IMR-90 (cell line): Measurements from ENCODE around the gene IL1RAPL1. TPM values are rescaled to one million over a fixed set of nuclear protein-coding genes. Genes with fewer than 3 reads are reported as not detected.

ENCODE experiments used
- ATAC-seq: fragments of 200-7000 bp; cut with Tn5 transposase; 2 replicates; pipeline ENCODE4 v1.9.1; 2020; ENCODE audit warnings: low read depth, mild to moderate bottlenecking, moderate library complexity
- BruUV-seq: library from RNA; stranded (reverse); fragments of 400-500 nt; replicated peaks from 2 replicates; lab custom pipeline; 2021; lab: Mats Ljungman, UMichigan
- CTCF ChIA-PET: fragments of 300-600 bp; formaldehyde crosslinking; extraction: SDS; loops from one replicate; lab custom pipeline; 2021; ENCODE audit warnings: antibody characterized with exemption; lab: Yijun Ruan, JAX
- POLR2A ChIA-PET: fragments of 300-600 bp; sonication (Branson Sonifier 250); formaldehyde crosslinking; loops from one replicate; lab custom pipeline; 2022; ENCODE audit warnings: antibody characterized with exemption; ENCODE audit not compliant: unreplicated experiment; lab: Charles Lee
- DNase-seq: peaks from one replicate; pipeline ENCODE4 v3.0.0; 2013
- H2AFZ ChIP-seq: replicated peaks from 2 replicates; pipeline ENCODE3; 2013; ENCODE audit warnings: low read length, mild to moderate bottlenecking; ENCODE audit not compliant: poor library complexity
- H2AK5ac ChIP-seq: 2 replicates; pipeline ENCODE4 v1.6.1; 2013; ENCODE audit warnings: low read depth, low read length, inconsistent platforms
- H2AK9ac ChIP-seq: replicated peaks from 2 replicates; pipeline ENCODE3; 2013; ENCODE audit warnings: mild to moderate bottlenecking, low read depth, low read length, moderate library complexity; ENCODE audit not compliant: poor library complexity
- H2BK120ac ChIP-seq: 2 replicates; pipeline ENCODE4 v1.6.1; 2013; ENCODE audit warnings: low read depth, low read length, inconsistent platforms
- H2BK15ac ChIP-seq: 3 replicates; pipeline ENCODE4 v1.6.1; 2013; ENCODE audit warnings: low read depth, low read length, inconsistent platforms
- H2BK20ac ChIP-seq: 2 replicates; pipeline ENCODE4 v1.6.1; 2013; ENCODE audit warnings: low read depth, mild to moderate bottlenecking, inconsistent platforms, low read length, moderate library complexity
- H2BK5ac ChIP-seq: 2 replicates; pipeline ENCODE4 v1.6.1; 2013; ENCODE audit warnings: mild to moderate bottlenecking, low read depth, low read length, inconsistent platforms; ENCODE audit not compliant: poor library complexity, severe bottlenecking
- H3K14ac ChIP-seq: replicated peaks from 2 replicates; pipeline ENCODE4 v1.6.1; 2013; ENCODE audit warnings: low read depth, low read length, inconsistent platforms
- H3K18ac ChIP-seq: 2 replicates; pipeline ENCODE4 v1.6.1; 2013; ENCODE audit warnings: low read depth, low read length, control low read depth
- H3K23ac ChIP-seq: 2 replicates; pipeline ENCODE4 v1.6.1; 2013; ENCODE audit warnings: low read depth, low read length, inconsistent platforms
- H3K27ac ChIP-seq: 2 replicates; pipeline ENCODE4 v1.5.1; 2013; ENCODE audit warnings: mild to moderate bottlenecking, control low read depth, low read length; ENCODE audit not compliant: insufficient read depth
- H3K27me3 ChIP-seq: 2 replicates; pipeline ENCODE4 v1.6.1; 2013; ENCODE audit warnings: low read length; ENCODE audit not compliant: control insufficient read depth, insufficient read depth
- H3K36me3 ChIP-seq: 2 replicates; pipeline ENCODE4 v1.6.1; 2013; ENCODE audit warnings: low read length, mixed read lengths; ENCODE audit not compliant: control insufficient read depth, insufficient read depth
- H3K4ac ChIP-seq: 2 replicates; pipeline ENCODE4 v1.6.1; 2013; ENCODE audit warnings: low read depth, low read length, inconsistent platforms
- H3K4me1 ChIP-seq: 2 replicates; pipeline ENCODE4 v1.6.1; 2013; ENCODE audit warnings: low read length, mixed read lengths; ENCODE audit not compliant: control insufficient read depth, insufficient read depth
- H3K4me2 ChIP-seq: 2 replicates; pipeline ENCODE4 v1.6.1; 2013; ENCODE audit warnings: low read depth, mild to moderate bottlenecking, control low read depth, low read length, moderate library complexity
- H3K4me3 ChIP-seq: 2 replicates; pipeline ENCODE4 v1.5.1; 2013; ENCODE audit warnings: low read depth, mild to moderate bottlenecking, control low read depth, low read length, moderate library complexity; ENCODE audit not compliant: insufficient read depth
- H3K56ac ChIP-seq: 2 replicates; pipeline ENCODE4 v1.6.1; 2013; ENCODE audit warnings: low read length, inconsistent platforms; ENCODE audit not compliant: insufficient read depth; ENCODE audit errors: extremely low read depth
- H3K79me1 ChIP-seq, 2 experiments: 2 replicates each; pipeline ENCODE4 v1.6.1; 2013; ENCODE audit warnings: low read length in 2 of 2, inconsistent platforms in 1 of 2, low read depth in 1 of 2
- H3K9ac ChIP-seq: 2 replicates; pipeline ENCODE4 v1.6.1; 2013; ENCODE audit warnings: low read depth, low read length, control low read depth
- H3K9me1 ChIP-seq: 2 replicates; pipeline ENCODE4 v1.6.1; 2013; ENCODE audit warnings: low read length, inconsistent platforms; ENCODE audit not compliant: insufficient read depth
- H3K9me3 ChIP-seq: 2 replicates; pipeline ENCODE4 v1.6.1; 2013; ENCODE audit warnings: low read length; ENCODE audit not compliant: control insufficient read depth, insufficient read depth
- H4K20me1 ChIP-seq: 2 replicates; pipeline ENCODE4 v1.6.1; 2013; ENCODE audit warnings: low read length, inconsistent platforms; ENCODE audit not compliant: insufficient read depth
- H4K5ac ChIP-seq: 2 replicates; pipeline ENCODE4 v1.6.1; 2013; ENCODE audit warnings: mild to moderate bottlenecking, low read depth, low read length, control low read depth
- H4K8ac ChIP-seq, 2 experiments: 2 replicates each; pipeline ENCODE4 v1.6.1; 2013; ENCODE audit warnings: low read depth in 2 of 2, low read length in 2 of 2, control low read depth in 1 of 2, inconsistent platforms in 1 of 2
- H4K91ac ChIP-seq: 2 replicates; pipeline ENCODE4 v1.6.1; 2013; ENCODE audit warnings: low read depth, low read length, inconsistent platforms; ENCODE audit not compliant: insufficient read depth
- BHLHE40 ChIP-seq: fragments of 150-350 bp; IDR thresholded peaks from 2 replicates; pipeline ENCODE4 v1.6.1; 2016; ENCODE audit warnings: mild to moderate bottlenecking, low read depth, low read length
- CEBPB ChIP-seq: IDR thresholded peaks from 2 replicates; pipeline ENCODE4 v1.6.1; 2012; ENCODE audit warnings: low read depth, low read length, improper control_type of control experiment
- CHD1 ChIP-seq: IDR thresholded peaks from 2 replicates; pipeline ENCODE4 v1.6.1; 2012; ENCODE audit warnings: low read depth, low read length, improper control_type of control experiment
- FOS ChIP-seq: fragments of 150-350 bp; IDR thresholded peaks from 2 replicates; pipeline ENCODE4 v1.6.1; 2016; ENCODE audit warnings: low read depth, low read length
- MAFK ChIP-seq: IDR thresholded peaks from 2 replicates; pipeline ENCODE4 v1.6.1; 2012; ENCODE audit warnings: low read depth, low read length, improper control_type of control experiment
- MAZ ChIP-seq: IDR thresholded peaks from 2 replicates; pipeline ENCODE4 v1.6.1; 2012; ENCODE audit warnings: low read depth, mild to moderate bottlenecking, low read length, improper control_type of control experiment, moderate library complexity, borderline replicate concordance
- MXI1 ChIP-seq: IDR thresholded peaks from 2 replicates; pipeline ENCODE4 v1.6.1; 2012; ENCODE audit warnings: low read depth, mild to moderate bottlenecking, low read length, moderate library complexity, borderline replicate concordance
- NFE2L2 ChIP-seq: fragments of 150-350 bp; IDR thresholded peaks from 2 replicates; pipeline ENCODE4 v1.6.1; 2016; ENCODE audit warnings: low read depth, mild to moderate bottlenecking, low read length
- POLR2A ChIP-seq: IDR thresholded peaks from 2 replicates; pipeline ENCODE4 v1.6.1; 2012; ENCODE audit warnings: mild to moderate bottlenecking, low read depth, low read length
- RAD21 ChIP-seq: IDR thresholded peaks from 2 replicates; pipeline ENCODE4 v1.6.1; 2012; ENCODE audit warnings: low read length, improper control_type of control experiment
- RCOR1 ChIP-seq: IDR thresholded peaks from 2 replicates; pipeline ENCODE4 v1.6.1; 2012; ENCODE audit warnings: mild to moderate bottlenecking, low read length, improper control_type of control experiment; ENCODE audit not compliant: insufficient replicate concordance
- RFX5 ChIP-seq: IDR thresholded peaks from 2 replicates; pipeline ENCODE4 v1.8.0; 2012; ENCODE audit warnings: low read depth, mild to moderate bottlenecking, low read length, moderate library complexity
- SMC3 ChIP-seq: fragments of 150-350 bp; IDR thresholded peaks from 2 replicates; pipeline ENCODE4 v1.6.1; 2016; ENCODE audit warnings: low read depth, mild to moderate bottlenecking, antibody characterized with exemption, low read length, moderate library complexity
- WGBS, 2 experiments: methylation state at CpG; one replicate each; pipeline versions ENCODE4 v1.1.5 to v1.1.7; 2013; ENCODE audit warnings: missing lambda C conversion rate in 2 of 2; ENCODE audit not compliant: insufficient read length in 1 of 2; ENCODE audit errors: extremely low coverage in 2 of 2; 5-methylcytosine and 5-hydroxymethylcytosine counted together
- dilution Hi-C: fragments of 300-500 bp; cut with HindIII; formaldehyde crosslinking; loops from one replicate; pipeline ENCODE4 v1.14.3; 2018; ENCODE audit warnings: low sequenced_read_pairs; ENCODE audit not compliant: unreplicated experiment
- in situ Hi-C: fragments of 300-500 bp; cut with MboI; formaldehyde crosslinking; loops from 3 replicates; pipeline ENCODE4 v1.14.3; 2019; ENCODE audit warnings: low sequenced_read_pairs, inconsistent platforms, mixed read lengths
- intact Hi-C: fragments of 100-400 bp; cut with micrococcal nuclease; formaldehyde crosslinking; loops from 2 replicates; pipeline ENCODE4 v1.10.0; 2022
- polyA plus RNA-seq, 3 experiments: library from polyadenylated mRNA; depleted of rRNA; stranded (reverse); fragments of >200 nt; gene quantifications; 2 replicates each; pipeline ENCODE4 v1.2.3, GENCODE V29; 2012; ENCODE audit warnings: low replicate concordance in 1 of 3
- total RNA-seq: library from RNA; depleted of rRNA; stranded (reverse); fragments of >200 nt; gene quantifications from 2 replicates; pipeline ENCODE4 v1.2.3, GENCODE V29; 2012
- TF ChIP-seq, protein P1 (sequence below): fragments of 150-350 bp; IDR thresholded peaks from 2 replicates; pipeline ENCODE4 v1.6.1; 2016; ENCODE audit warnings: low read depth, mild to moderate bottlenecking, low read length, moderate library complexity, borderline replicate concordance
- TF ChIP-seq, protein P2 (sequence below): conservative IDR thresholded peaks from 2 replicates; pipeline ENCODE4 v1.5.1; 2012; ENCODE audit warnings: mild to moderate bottlenecking, low read depth, low read length, improper control_type of control experiment
- TF ChIP-seq, protein P3 (sequence below): fragments of 150-350 bp; IDR thresholded peaks from 2 replicates; pipeline ENCODE4 v1.6.1; 2017; ENCODE audit warnings: mild to moderate bottlenecking, antibody characterized with exemption, low read length, low read depth

The IL1RAPL1 gene
- total and polyA plus RNA-seq, 2 of the 4 experiments (the other 2 are of a cell fraction) = 1.5 to 9.0 TPM

GRCh38 chrX:29666366-29666765 is 1079.1 kb downstream of the IL1RAPL1 start:
- peaks cover 4% of the 10 kb centered on the region for H3K4me1 ChIP-seq
- no peak overlapping the region for H3K14ac ChIP-seq
- no peak overlapping the region for H2AFZ ChIP-seq
- H3K4ac ChIP-seq = peak overlapping the region; percentile 67
- peak overlapping the region; percentile 84 for H2BK120ac ChIP-seq
- H2BK15ac ChIP-seq = no peak overlapping the region; the same call in 2 of the 3 replicates
- ATAC-seq (no peak), DNase-seq (peak; percentile 7)
- H3K79me1 ChIP-seq = peaks cover 0 to 3% of the 10 kb centered on the region in 2 experiments; a peak in 2 of 4 replicates
- H3K27ac ChIP-seq = no peak overlapping the region
- H3K27me3 ChIP-seq = no peaks in the 10 kb centered on the region
- peaks cover 2% of the 10 kb centered on the region for H3K9me1 ChIP-seq
- H2BK20ac ChIP-seq = peak overlapping the region; percentile 78
- no peaks in the 10 kb centered on the region for H3K36me3 ChIP-seq
- intact Hi-C loops = no loop called here
- H3K18ac ChIP-seq = no peak overlapping the region; the same call in 1 of the 2 replicates
- H3K4me3 ChIP-seq = no peak overlapping the region
- H3K9me3 ChIP-seq = no peaks in the 10 kb centered on the region
- TF ChIP-seq, protein P1, sequence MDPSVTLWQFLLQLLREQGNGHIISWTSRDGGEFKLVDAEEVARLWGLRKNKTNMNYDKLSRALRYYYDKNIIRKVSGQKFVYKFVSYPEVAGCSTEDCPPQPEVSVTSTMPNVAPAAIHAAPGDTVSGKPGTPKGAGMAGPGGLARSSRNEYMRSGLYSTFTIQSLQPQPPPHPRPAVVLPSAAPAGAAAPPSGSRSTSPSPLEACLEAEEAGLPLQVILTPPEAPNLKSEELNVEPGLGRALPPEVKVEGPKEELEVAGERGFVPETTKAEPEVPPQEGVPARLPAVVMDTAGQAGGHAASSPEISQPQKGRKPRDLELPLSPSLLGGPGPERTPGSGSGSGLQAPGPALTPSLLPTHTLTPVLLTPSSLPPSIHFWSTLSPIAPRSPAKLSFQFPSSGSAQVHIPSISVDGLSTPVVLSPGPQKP = no peak
- no peak for TF ChIP-seq RFX5
- TF ChIP-seq MXI1 = no peak
- TF ChIP-seq, protein P2, sequence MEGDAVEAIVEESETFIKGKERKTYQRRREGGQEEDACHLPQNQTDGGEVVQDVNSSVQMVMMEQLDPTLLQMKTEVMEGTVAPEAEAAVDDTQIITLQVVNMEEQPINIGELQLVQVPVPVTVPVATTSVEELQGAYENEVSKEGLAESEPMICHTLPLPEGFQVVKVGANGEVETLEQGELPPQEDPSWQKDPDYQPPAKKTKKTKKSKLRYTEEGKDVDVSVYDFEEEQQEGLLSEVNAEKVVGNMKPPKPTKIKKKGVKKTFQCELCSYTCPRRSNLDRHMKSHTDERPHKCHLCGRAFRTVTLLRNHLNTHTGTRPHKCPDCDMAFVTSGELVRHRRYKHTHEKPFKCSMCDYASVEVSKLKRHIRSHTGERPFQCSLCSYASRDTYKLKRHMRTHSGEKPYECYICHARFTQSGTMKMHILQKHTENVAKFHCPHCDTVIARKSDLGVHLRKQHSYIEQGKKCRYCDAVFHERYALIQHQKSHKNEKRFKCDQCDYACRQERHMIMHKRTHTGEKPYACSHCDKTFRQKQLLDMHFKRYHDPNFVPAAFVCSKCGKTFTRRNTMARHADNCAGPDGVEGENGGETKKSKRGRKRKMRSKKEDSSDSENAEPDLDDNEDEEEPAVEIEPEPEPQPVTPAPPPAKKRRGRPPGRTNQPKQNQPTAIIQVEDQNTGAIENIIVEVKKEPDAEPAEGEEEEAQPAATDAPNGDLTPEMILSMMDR = no peak
- TF ChIP-seq POLR2A = no peak
- no peak for TF ChIP-seq CEBPB
- no peak for TF ChIP-seq MAFK
- TF ChIP-seq MAZ = no peak
- TF ChIP-seq RCOR1 = no peak
- no peak for TF ChIP-seq NFE2L2
- no peak for TF ChIP-seq RAD21
- no peak for TF ChIP-seq BHLHE40
- TF ChIP-seq CHD1 = no peak
- TF ChIP-seq, protein P3, sequence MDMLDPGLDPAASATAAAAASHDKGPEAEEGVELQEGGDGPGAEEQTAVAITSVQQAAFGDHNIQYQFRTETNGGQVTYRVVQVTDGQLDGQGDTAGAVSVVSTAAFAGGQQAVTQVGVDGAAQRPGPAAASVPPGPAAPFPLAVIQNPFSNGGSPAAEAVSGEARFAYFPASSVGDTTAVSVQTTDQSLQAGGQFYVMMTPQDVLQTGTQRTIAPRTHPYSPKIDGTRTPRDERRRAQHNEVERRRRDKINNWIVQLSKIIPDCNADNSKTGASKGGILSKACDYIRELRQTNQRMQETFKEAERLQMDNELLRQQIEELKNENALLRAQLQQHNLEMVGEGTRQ = no peak
- no peak for TF ChIP-seq SMC3
- no peak for TF ChIP-seq FOS
- H2AK5ac ChIP-seq = no peak overlapping the region; the same call in 1 of the 2 replicates
- no peak overlapping the region for H2AK9ac ChIP-seq
- H3K9ac ChIP-seq = no peak overlapping the region
- no TSS peak for BruUV-seq
- H3K4me2 ChIP-seq = no peak overlapping the region
- H3K23ac ChIP-seq = no peak overlapping the region
- H4K20me1 ChIP-seq = no peaks in the 10 kb centered on the region
- dilution Hi-C loops = no loop called here
- no peak overlapping the region for H3K56ac ChIP-seq
- no peak overlapping the region for H4K91ac ChIP-seq
- H4K5ac ChIP-seq = no peak overlapping the region
- H2BK5ac ChIP-seq = peak overlapping the region; percentile 70
- ChIA-PET POLR2A (no interaction called here), CTCF (no interaction called here)
- H4K8ac ChIP-seq = no peak overlapping the region; a peak in 1 of 4 replicates
- in situ Hi-C loops = no loop called here
- no CpG with 5 or more reads among the region's 5 CpGs for WGBS, 2 experiments
